GM18505 (cell line): ENCODE results near the gene DGKD.

Experiments used
- ATAC-seq: cut with Tn5 transposase; IDR thresholded peaks from one replicate; pipeline ENCODE4 v1.9.1; 2021; ENCODE audit not compliant: unreplicated experiment
- POLR2A ChIP-seq: IDR thresholded peaks from 4 replicates; pipeline ENCODE4 v1.6.1; 2011; ENCODE audit warnings: borderline replicate concordance; ENCODE audit not compliant: insufficient read depth, insufficient read length; ENCODE audit errors: extremely low read depth

DGKD gene

GRCh38 chr2:233418052-233418760 lies 63.9 kb downstream of the DGKD start:
- no peak for ATAC-seq
- TF ChIP-seq POLR2A, result no peak

GRCh38 chr2:233418761-233419546 lies 64.7 kb downstream of the DGKD start:
- peak; percentile 48 for ATAC-seq
- TF ChIP-seq POLR2A, result no peak

GRCh38 chr2:233419602-233420391 lies 65.5 kb downstream of the DGKD start:
- TF ChIP-seq POLR2A, result no peak

GRCh38 chr2:233421091-233421816 lies 67.0 kb downstream of the DGKD start:
- no peak for ATAC-seq
- no peak for TF ChIP-seq POLR2A

More at GRCh38 chr2:233419602-233420391, 65.5 kb downstream of the DGKD start:
- ATAC-seq, result no peak

GRCh38 chr2:233422050-233422639 lies 67.9 kb downstream of the DGKD start:
- ATAC-seq, result peak; percentile 63
- peak; percentile 47 for TF ChIP-seq POLR2A

GRCh38 chr2:233422649-233423551 lies 68.6 kb downstream of the DGKD start:
- ATAC-seq, result no peak
- TF ChIP-seq POLR2A, result no peak

GRCh38 chr2:233423552-233423860 lies 69.2 kb downstream of the DGKD start:
- no peak for TF ChIP-seq POLR2A
- no peak for ATAC-seq

GRCh38 chr2:233424154-233424951 lies 70.1 kb downstream of the DGKD start:
- no peak for TF ChIP-seq POLR2A
- ATAC-seq, result no peak

GRCh38 chr2:233426619-233427342 lies 72.5 kb downstream of the DGKD start:
- no peak for ATAC-seq
- TF ChIP-seq POLR2A, result no peak

GRCh38 chr2:233428008-233428407 lies 73.7 kb downstream of the DGKD start:
- no peak for ATAC-seq
- no peak for TF ChIP-seq POLR2A
